Activated effector memory CD4-positive, alpha-beta T cell treated with anti-CD3 and anti-CD28 coated beads, Interleukin-2, amount 50 U/mL, for 16 hours (primary cell): ENCODE data around the gene ATP6V0A1.

Experiments
- DNase-seq: peaks from one replicate; pipeline ENCODE4 v3.0.0-alpha.2; 2020

ATP6V0A1 gene

GRCh38 chr17:42564815-42565522 lies 106.3 kb downstream of the ATP6V0A1 start:
- DNase-seq, result no peak

GRCh38 chr17:42565523-42566214 lies 107.0 kb downstream of the ATP6V0A1 start:
- DNase-seq, result no peak

GRCh38 chr17:42566215-42566882 lies 107.7 kb downstream of the ATP6V0A1 start:
- no peak for DNase-seq

GRCh38 chr17:42566883-42567573 lies 108.3 kb downstream of the ATP6V0A1 start, which contains the start of gene MLX:
Gene MLX, plus strand, starts transcription at chr17:42567100. Its CDS starts 25 bp downstream, at chr17:42567125.
- peak; percentile 97 for DNase-seq

GRCh38 chr17:42568341-42569111 lies 109.8 kb downstream of the ATP6V0A1 start:
- no peak for DNase-seq

- no peak for DNase-seq
Observed at GRCh38 chr17:42571435-42572225, 113.0 kb downstream of the ATP6V0A1 start.
